MCF 10A (cell line): ENCODE measurements around the gene NSUN2. TPM values are rescaled to one million over a fixed set of nuclear protein-coding genes. Genes with fewer than 3 reads are reported as not detected.

Source experiments
- BruUV-seq: library from RNA; stranded (reverse); fragments of 400-500 nt; replicated peaks from 2 replicates; lab custom pipeline; 2021; lab: Mats Ljungman, UMichigan
- CTCF ChIA-PET: fragments of 300-600 bp; sonication (Branson Sonifier 250); formaldehyde crosslinking; extraction: SDS; loops from one replicate; lab custom pipeline; 2021; ENCODE audit warnings: antibody characterized with exemption, inconsistent platforms; lab: Yijun Ruan, JAX
- POLR2A ChIA-PET: fragments of 300-600, 350-650 bp; sonication (Branson Sonifier 250); formaldehyde crosslinking; extraction: SDS; loops from one replicate; lab custom pipeline; 2020; ENCODE audit warnings: antibody characterized with exemption, inconsistent platforms; lab: Yijun Ruan, JAX
- DNase-seq: peaks from one replicate; pipeline ENCODE4 v3.0.0-alpha.2; 2018; ENCODE audit not compliant: unreplicated experiment
- H3K27ac Mint-ChIP-seq: one replicate; pipeline ENCODE4 v1.8.0; 2022; ENCODE audit warnings: mild to moderate bottlenecking, low read depth, mixed read lengths; ENCODE audit not compliant: unreplicated experiment
- H3K27me3 Mint-ChIP-seq: one replicate; pipeline ENCODE4 v1.8.0; 2022; ENCODE audit warnings: mixed read lengths; ENCODE audit not compliant: insufficient read depth, unreplicated experiment
- H3K36me3 Mint-ChIP-seq: one replicate; pipeline ENCODE4 v1.8.0; 2022; ENCODE audit warnings: mild to moderate bottlenecking, moderate library complexity, mixed read lengths; ENCODE audit not compliant: insufficient read depth, unreplicated experiment
- H3K4me1 Mint-ChIP-seq: one replicate; pipeline ENCODE4 v1.8.0; 2022; ENCODE audit warnings: mixed read lengths; ENCODE audit not compliant: insufficient read depth, unreplicated experiment
- H3K4me3 Mint-ChIP-seq: one replicate; pipeline ENCODE4 v1.8.0; 2022; ENCODE audit warnings: mild to moderate bottlenecking, moderate library complexity, mixed read lengths; ENCODE audit not compliant: unreplicated experiment
- H3K9me3 Mint-ChIP-seq: one replicate; pipeline ENCODE4 v1.8.0; 2022; ENCODE audit warnings: mixed read lengths; ENCODE audit not compliant: unreplicated experiment
- CTCF ChIP-seq: fragments of 200-600 bp; IDR thresholded peaks from one replicate; pipeline ENCODE4 v1.8.0; 2022; ENCODE audit warnings: antibody characterized with exemption, mild to moderate bottlenecking; ENCODE audit not compliant: unreplicated experiment
- intact Hi-C: fragments of 100-400 bp; cut with micrococcal nuclease; formaldehyde crosslinking; loops from 2 replicates; pipeline ENCODE4 v1.14.1; 2022
- total RNA-seq: library from RNA; stranded (reverse); gene quantifications from 2 replicates; pipeline ENCODE4 v1.2.3, GENCODE V29; 2022

Gene NSUN2
- total RNA-seq, 1 experiment from 2014 or later, result 95.7 TPM

GRCh38 chr5:6601816-6602215, 31.0 kb downstream of the NSUN2 start:
- CTCF ChIA-PET, result no interaction called here
- H3K9me3 Mint-ChIP-seq, result no peaks in the 10 kb centered on the region
- BruUV-seq, result no TSS peak
- H3K4me1 Mint-ChIP-seq, result no peaks in the 10 kb centered on the region
- intact Hi-C loops, result no loop called here
- H3K36me3 Mint-ChIP-seq, result peaks cover 89% of the 10 kb centered on the region
- H3K4me3 Mint-ChIP-seq, result no peak overlapping the region
- H3K27me3 Mint-ChIP-seq, result no peaks in the 10 kb centered on the region
- no peak overlapping the region for H3K27ac Mint-ChIP-seq
- POLR2A ChIA-PET, result interaction anchor here (1.1 kb wide), 1 partner anchor 8 kb away, joined by 3 read pairs; no protein-coding TSS in a partner anchor
- no peak for DNase-seq
- no peak for TF ChIP-seq CTCF

- no peak for TF ChIP-seq CTCF
- Mint-ChIP-seq H3K4me3 (no peak overlapping the region), H3K27me3 (no peaks in the 10 kb centered on the region), H3K27ac (no peak overlapping the region), H3K9me3 (no peaks in the 10 kb centered on the region), H3K4me1 (no peaks in the 10 kb centered on the region), H3K36me3 (peaks cover 83% of the 10 kb centered on the region)
- ChIA-PET POLR2A (interaction anchor here (1.1 kb wide), 1 partner anchor 9 kb away, joined by 3 read pairs; no protein-coding TSS in a partner anchor), CTCF (no interaction called here)
- intact Hi-C loops, result no loop called here
- DNase-seq, result no peak
- no TSS peak for BruUV-seq
Observed at GRCh38 chr5:6601271-6601670, 31.6 kb downstream of the NSUN2 start.

GRCh38 chr5:6599739-6600138, 33.1 kb downstream of the NSUN2 start:
- H3K27ac Mint-ChIP-seq, result no peak overlapping the region
- intact Hi-C loops, result no loop called here
- ChIA-PET CTCF (interaction anchor here (0.9 kb wide), 1 partner anchor 317 kb away, joined by 4 read pairs; no protein-coding TSS in a partner anchor), POLR2A (no interaction called here)
- no peak for TF ChIP-seq CTCF
- peaks cover 68% of the 10 kb centered on the region for H3K36me3 Mint-ChIP-seq
- no peaks in the 10 kb centered on the region for H3K4me1 Mint-ChIP-seq
- H3K4me3 Mint-ChIP-seq, result no peak overlapping the region
- no peaks in the 10 kb centered on the region for H3K27me3 Mint-ChIP-seq
- no TSS peak for BruUV-seq
- no peaks in the 10 kb centered on the region for H3K9me3 Mint-ChIP-seq
- DNase-seq, result no peak

- Mint-ChIP-seq H3K9me3 (no peaks in the 10 kb centered on the region), H3K36me3 (peaks cover 55% of the 10 kb centered on the region), H3K27me3 (no peaks in the 10 kb centered on the region), H3K4me3 (no peak overlapping the region), H3K27ac (no peak overlapping the region), H3K4me1 (peaks cover under 1% of the 10 kb centered on the region)
- no peak for TF ChIP-seq CTCF
- no TSS peak for BruUV-seq
- POLR2A ChIA-PET, result interaction anchor here (0.7 kb wide), 1 partner anchor 680 kb away, joined by 3 read pairs; no protein-coding TSS in a partner anchor
- no peak for DNase-seq
- CTCF ChIA-PET, result interaction anchor here (0.6 to 0.9 kb wide), 3 partner anchors 11 to 1178 kb away, joined by 3 to 4 read pairs (median 3); no protein-coding TSS in a partner anchor
- intact Hi-C loops, result no loop called here
Observed at GRCh38 chr5:6598351-6598900, 34.4 kb downstream of the NSUN2 start.
